ENCODE data around the gene KCNH4. TPM values are rescaled to one million over a fixed set of nuclear protein-coding genes. Genes with fewer than 3 reads are reported as not detected.
A peak's percentile ranks its signal among the peaks of the same experiment; 100 is the strongest.

Gene KCNH4
- total and polyA plus RNA-seq, 2 of the 13 experiments (the other 11 are each of a cell fraction or from before 2014, with no cell fraction given) = 0.01 to 0.09 TPM

DNA sequence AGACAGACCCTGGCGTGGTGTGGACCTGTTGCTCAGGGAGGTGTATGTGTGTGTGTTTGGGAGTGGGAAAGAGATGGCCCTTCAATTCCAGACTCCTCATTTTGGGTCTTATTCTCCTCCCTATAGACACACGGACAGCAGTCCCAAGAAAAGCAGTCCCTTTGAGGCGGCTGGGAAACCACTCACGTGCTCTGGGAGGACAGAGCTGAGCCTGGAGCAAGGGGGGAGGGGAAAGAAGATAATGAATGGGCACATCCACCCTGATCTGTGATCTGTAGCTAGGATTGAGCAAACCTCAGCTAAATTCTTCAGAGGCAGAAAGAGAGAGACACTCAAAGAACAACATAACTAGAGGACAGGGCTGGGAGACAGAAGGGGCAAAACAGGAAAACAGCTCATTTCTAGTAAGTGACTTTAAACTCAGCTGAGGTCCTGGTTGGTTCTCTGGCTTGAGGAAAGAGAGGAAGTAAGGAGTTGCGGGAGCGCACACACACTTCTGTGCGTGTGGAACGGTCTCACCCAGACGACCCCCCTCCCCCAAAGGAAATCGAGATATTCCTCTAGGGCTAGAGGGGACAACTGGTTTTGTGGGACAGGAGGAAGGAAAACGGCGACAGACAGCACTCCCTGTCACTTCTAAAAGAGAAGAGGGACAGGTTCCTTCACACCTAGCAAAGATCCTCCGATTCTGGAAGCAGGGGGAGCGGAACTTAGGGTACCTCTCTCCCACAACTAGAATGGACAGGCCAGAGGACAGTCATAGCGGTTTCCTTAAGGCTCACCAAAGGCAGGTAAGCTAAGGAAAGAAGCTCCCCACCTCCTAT, 26.8 kb downstream of the KCNH4 start (continued):
- no peak for TF ChIP-seq ZNF567 (CRISPR knock-in tag; IDR thresholded peaks at IDR 0.05; ENCODE audit: borderline replicate concordance)
- TF ChIP-seq REST (IDR thresholded peaks at IDR 0.05; ENCODE audit: borderline replicate concordance in 1 of 2, low read depth in 1 of 2, low read length in 2 of 2) = no peak
- TF ChIP-seq ZNF614 (CRISPR knock-in tag; IDR thresholded peaks at IDR 0.05; ENCODE audit: borderline replicate concordance) = no peak
- no peak for TF ChIP-seq NCOR1 (IDR thresholded peaks at IDR 0.05; ENCODE audit: borderline replicate concordance, low read length)
- 0 out of 2 replicates have a peak, but pooled peaks have one; percentile 45 for TF ChIP-seq ZNF44 (CRISPR knock-in tag; IDR thresholded peaks at IDR 0.05)
- no peak for TF ChIP-seq TEF (CRISPR knock-in tag; IDR thresholded peaks at IDR 0.05)
- no peak for TF ChIP-seq PHF8 (CRISPR knock-in tag; IDR thresholded peaks at IDR 0.05)
- no peak for TF ChIP-seq PHF20 (CRISPR knock-in tag; IDR thresholded peaks at IDR 0.05)
- TF ChIP-seq, protein P1, sequence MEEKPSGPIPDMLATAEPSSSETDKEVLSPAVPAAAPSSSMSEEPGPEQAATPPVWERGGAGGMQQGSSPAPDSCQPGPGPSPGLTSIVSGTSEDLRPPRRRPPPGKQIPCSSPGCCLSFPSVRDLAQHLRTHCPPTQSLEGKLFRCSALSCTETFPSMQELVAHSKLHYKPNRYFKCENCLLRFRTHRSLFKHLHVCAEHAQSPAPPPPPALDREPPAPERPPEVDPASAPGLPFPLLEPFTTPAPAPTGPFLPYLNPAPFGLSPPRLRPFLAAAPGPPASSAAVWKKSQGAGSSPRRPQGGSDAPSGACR (CRISPR knock-in tag; IDR thresholded peaks at IDR 0.05) = no peak
- no peak for TF ChIP-seq TRIM24 (CRISPR knock-in tag; IDR thresholded peaks at IDR 0.05)
- no peak for TF ChIP-seq KLF12 (CRISPR knock-in tag; IDR thresholded peaks at IDR 0.05; ENCODE audit: borderline replicate concordance)
- TF ChIP-seq TFDP1 (CRISPR knock-in tag; IDR thresholded peaks at IDR 0.05; ENCODE audit: borderline replicate concordance) = peak; percentile 13; the same call in 1 of the 2 replicates
- TF ChIP-seq, protein P2, sequence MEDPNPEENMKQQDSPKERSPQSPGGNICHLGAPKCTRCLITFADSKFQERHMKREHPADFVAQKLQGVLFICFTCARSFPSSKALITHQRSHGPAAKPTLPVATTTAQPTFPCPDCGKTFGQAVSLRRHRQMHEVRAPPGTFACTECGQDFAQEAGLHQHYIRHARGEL (CRISPR knock-in tag; IDR thresholded peaks at IDR 0.05) = peak; percentile 88; the same call in 1 of the 2 replicates
- 0 out of 2 replicates have a peak, but pooled peaks have one; percentile 4 for TF ChIP-seq ZNF746 (CRISPR knock-in tag; IDR thresholded peaks at IDR 0.05)
- TF ChIP-seq, protein P3, sequence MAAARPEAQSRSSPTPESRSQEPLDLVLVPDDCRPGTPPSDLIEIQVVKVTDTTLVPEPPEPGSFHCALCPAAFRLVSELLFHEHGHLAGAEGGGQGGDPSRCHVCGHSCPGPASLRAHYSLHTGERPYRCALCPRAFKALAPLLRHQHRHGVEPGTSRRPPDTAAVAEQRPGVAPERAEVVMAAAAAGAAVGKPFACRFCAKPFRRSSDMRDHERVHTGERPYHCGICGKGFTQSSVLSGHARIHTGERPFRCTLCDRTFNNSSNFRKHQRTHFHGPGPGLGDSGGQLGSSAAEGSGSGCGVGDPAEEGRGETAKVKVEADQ (CRISPR knock-in tag; IDR thresholded peaks at IDR 0.05; ENCODE audit: borderline replicate concordance) = no peak
- peak; percentile 25; the same call in 1 of the 2 replicates for TF ChIP-seq CREBL2 (CRISPR knock-in tag; IDR thresholded peaks at IDR 0.05; ENCODE audit: borderline replicate concordance)
- no peak for TF ChIP-seq ZNF547 (CRISPR knock-in tag; IDR thresholded peaks at IDR 0.05)

Measured in HepG2 (cell line).